ENCODE measurements around the gene TRIM25. TPM values are rescaled to one million over a fixed set of nuclear protein-coding genes. Genes with fewer than 3 reads are reported as not detected.

The TRIM25 gene
- total and polyA plus RNA-seq, 2 donors (not counting 1 experiment from before 2014, with no cell fraction given): 53.3 to 53.9 TPM

DNA sequence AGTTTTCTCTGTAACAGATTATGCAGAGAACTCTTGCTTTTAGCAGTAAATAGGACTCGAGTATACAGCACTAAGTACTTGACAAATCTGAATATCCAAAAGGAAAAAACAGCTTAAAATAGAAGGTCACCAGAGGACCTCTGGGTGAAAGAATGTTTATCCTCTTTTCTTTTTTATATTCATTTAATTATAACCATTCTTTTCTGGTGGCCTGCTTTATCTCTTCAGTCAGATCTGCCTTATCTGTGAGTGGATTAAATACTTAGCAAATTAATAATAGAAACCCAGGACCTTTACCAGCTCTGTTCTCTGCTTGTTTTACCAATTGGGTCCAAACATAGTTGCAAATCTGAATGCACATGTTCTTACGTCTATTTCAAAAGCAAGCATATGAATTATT, 71.3 kb downstream of the TRIM25 start:
- no peak overlapping the region for H3K27ac ChIP-seq (ENCODE audit: insufficient read depth, low read length)
- DNase-seq (ENCODE audit: low read depth in 2 of 2): no peak
- no peak overlapping the region for H3K4me3 ChIP-seq (replicated peaks in 1 of 4; ENCODE audit: control extremely low read depth in 1 of 4, insufficient read depth in 1 of 4, low read depth in 3 of 4, low read length in 4 of 4)
- TF ChIP-seq, protein P1, sequence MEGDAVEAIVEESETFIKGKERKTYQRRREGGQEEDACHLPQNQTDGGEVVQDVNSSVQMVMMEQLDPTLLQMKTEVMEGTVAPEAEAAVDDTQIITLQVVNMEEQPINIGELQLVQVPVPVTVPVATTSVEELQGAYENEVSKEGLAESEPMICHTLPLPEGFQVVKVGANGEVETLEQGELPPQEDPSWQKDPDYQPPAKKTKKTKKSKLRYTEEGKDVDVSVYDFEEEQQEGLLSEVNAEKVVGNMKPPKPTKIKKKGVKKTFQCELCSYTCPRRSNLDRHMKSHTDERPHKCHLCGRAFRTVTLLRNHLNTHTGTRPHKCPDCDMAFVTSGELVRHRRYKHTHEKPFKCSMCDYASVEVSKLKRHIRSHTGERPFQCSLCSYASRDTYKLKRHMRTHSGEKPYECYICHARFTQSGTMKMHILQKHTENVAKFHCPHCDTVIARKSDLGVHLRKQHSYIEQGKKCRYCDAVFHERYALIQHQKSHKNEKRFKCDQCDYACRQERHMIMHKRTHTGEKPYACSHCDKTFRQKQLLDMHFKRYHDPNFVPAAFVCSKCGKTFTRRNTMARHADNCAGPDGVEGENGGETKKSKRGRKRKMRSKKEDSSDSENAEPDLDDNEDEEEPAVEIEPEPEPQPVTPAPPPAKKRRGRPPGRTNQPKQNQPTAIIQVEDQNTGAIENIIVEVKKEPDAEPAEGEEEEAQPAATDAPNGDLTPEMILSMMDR (conservative IDR thresholded peaks at IDR 0.05 in 1 of 2, IDR thresholded peaks at IDR 0.05 in 1 of 2; ENCODE audit: low read depth in 1 of 2, low read length in 2 of 2): no peak
- TF ChIP-seq EZH2 (IDR thresholded peaks at IDR 0.05; ENCODE audit: low read length, missing control alignments): no peak
- no peaks in the 10 kb centered on the region for H3K79me2 ChIP-seq (ENCODE audit: control insufficient read depth, insufficient read depth, low read length)
- H3K9ac ChIP-seq (ENCODE audit: insufficient read depth, low read length): no peak overlapping the region
- no peaks in the 10 kb centered on the region for H3K9me3 ChIP-seq (ENCODE audit: control insufficient read depth, insufficient read depth, low read depth, low read length)
- no peak overlapping the region for H3K4me2 ChIP-seq (ENCODE audit: extremely low read depth, insufficient read depth, low read length)
- no peak overlapping the region for H2AFZ ChIP-seq (ENCODE audit: low read length)
- no peaks in the 10 kb centered on the region for H3K36me3 ChIP-seq (ENCODE audit: control insufficient read depth, insufficient read depth, low read length)
- no peaks in the 10 kb centered on the region for H4K20me1 ChIP-seq (ENCODE audit: control insufficient read depth, extremely low read depth, insufficient read depth, low read length)
- H3K4me1 ChIP-seq (ENCODE audit: control insufficient read depth, extremely low read depth, insufficient read depth, low read length): no peaks in the 10 kb centered on the region
- no peaks in the 10 kb centered on the region for H3K27me3 ChIP-seq (ENCODE audit: control insufficient read depth, insufficient read depth, low read length)

DNA sequence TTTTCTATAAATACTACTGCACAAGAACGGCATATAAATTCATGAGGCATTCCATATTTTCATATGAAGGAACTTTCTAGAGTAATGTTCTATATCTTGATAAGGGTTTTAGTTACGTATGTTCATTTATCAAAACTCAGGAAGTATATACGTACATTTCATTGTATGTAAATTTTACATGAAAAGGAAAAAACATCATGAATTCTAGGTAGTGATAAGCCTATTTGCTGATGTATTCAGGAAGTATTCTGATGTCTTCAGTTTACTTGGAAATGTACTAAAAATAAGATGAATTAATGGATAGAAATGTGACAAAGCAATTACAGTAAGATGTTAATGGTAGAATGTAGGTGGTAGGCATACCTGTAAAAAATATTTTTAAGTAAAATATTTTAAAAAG, 75.2 kb downstream of the TRIM25 start:
- Histone ChIP-seq H3K9ac (ENCODE audit: insufficient read depth, low read length) (no peak overlapping the region), H4K20me1 (ENCODE audit: control insufficient read depth, extremely low read depth, insufficient read depth, low read length) (no peaks in the 10 kb centered on the region), H3K79me2 (ENCODE audit: control insufficient read depth, insufficient read depth, low read length) (peaks cover 7% of the 10 kb centered on the region), H3K4me1 (ENCODE audit: control insufficient read depth, extremely low read depth, insufficient read depth, low read length) (peaks cover 7% of the 10 kb centered on the region), H3K4me2 (ENCODE audit: extremely low read depth, insufficient read depth, low read length) (no peak overlapping the region), H3K27me3 (ENCODE audit: control insufficient read depth, insufficient read depth, low read length) (no peaks in the 10 kb centered on the region), H3K4me3 (replicated peaks in 1 of 4; ENCODE audit: control extremely low read depth in 1 of 4, insufficient read depth in 1 of 4, low read depth in 3 of 4, low read length in 4 of 4) (no peak overlapping the region), H3K9me3 (ENCODE audit: control insufficient read depth, insufficient read depth, low read depth, low read length) (no peaks in the 10 kb centered on the region), H3K36me3 (ENCODE audit: control insufficient read depth, insufficient read depth, low read length) (no peaks in the 10 kb centered on the region), H2AFZ (ENCODE audit: low read length) (no peak overlapping the region), H3K27ac (ENCODE audit: insufficient read depth, low read length) (no peak overlapping the region)
- no peak for DNase-seq (ENCODE audit: low read depth in 2 of 2)
- TF ChIP-seq, protein P1 (conservative IDR thresholded peaks at IDR 0.05 in 1 of 2, IDR thresholded peaks at IDR 0.05 in 1 of 2; ENCODE audit: low read depth in 1 of 2, low read length in 2 of 2): no peak
- TF ChIP-seq EZH2 (IDR thresholded peaks at IDR 0.05; ENCODE audit: low read length, missing control alignments): no peak

Other genes with a start within 250 kb of the TRIM25 start
- 1.3 and 1.7 TPM in 2 replicates for gene C17orf67, start 80.1 kb downstream of the TRIM25 start, total RNA-seq
- 0.45 and 0.54 TPM in 2 replicates for gene C17orf67, start 80.1 kb downstream of the TRIM25 start, polyA plus RNA-seq
- 4.4 and 6.4 TPM in 2 replicates for gene DGKE, start 79.9 kb downstream of the TRIM25 start, total RNA-seq
- 2.1 and 2.5 TPM in 2 replicates for gene DGKE, start 79.9 kb downstream of the TRIM25 start, polyA plus RNA-seq
- 11.8 and 12.1 TPM in 2 replicates for gene COIL, start 47.0 kb upstream of the TRIM25 start, total RNA-seq
- 7.3 and 7.7 TPM in 2 replicates for gene COIL, start 47.0 kb upstream of the TRIM25 start, polyA plus RNA-seq
- gene SCPEP1, start 64.1 kb upstream of the TRIM25 start, total RNA-seq: 93.0 and 101 TPM in 2 replicates
- gene SCPEP1, start 64.1 kb upstream of the TRIM25 start, polyA plus RNA-seq: 67.5 and 84.7 TPM in 2 replicates
- gene AKAP1, start 171.2 kb upstream of the TRIM25 start, total RNA-seq: 9.1 and 13.9 TPM in 2 replicates
- 4.8 and 12.8 TPM in 2 replicates for gene AKAP1, start 171.2 kb upstream of the TRIM25 start, polyA plus RNA-seq

All from fibroblast of lung (primary cell).